Dendritic cell treated with granulocyte-macrophage colony-stimulating factor and Interleukin-4, amounts not matched to agents 40 ng/mL and 50 ng/mL, for 4 days (primary cell): ENCODE results near the gene MMUT.

ENCODE experiments used
- H3K27ac Mint-ChIP-seq: one replicate; pipeline ENCODE4 v1.8.0; 2022; ENCODE audit warnings: mild to moderate bottlenecking, mixed read lengths
- H3K27me3 Mint-ChIP-seq: one replicate; pipeline ENCODE4 v1.8.0; 2022; ENCODE audit warnings: mild to moderate bottlenecking, mixed read lengths
- H3K36me3 Mint-ChIP-seq: one replicate; pipeline ENCODE4 v1.8.0; 2022; ENCODE audit warnings: low read depth, mixed read lengths
- H3K4me1 Mint-ChIP-seq: one replicate; pipeline ENCODE4 v1.8.0; 2022; ENCODE audit warnings: low read depth, mixed read lengths
- H3K4me3 Mint-ChIP-seq: one replicate; pipeline ENCODE4 v1.8.0; 2022; ENCODE audit warnings: mild to moderate bottlenecking, moderate library complexity, mixed read lengths
- H3K9me3 Mint-ChIP-seq: one replicate; pipeline ENCODE4 v1.8.0; 2022; ENCODE audit warnings: mixed read lengths
- intact Hi-C: fragments of 100-400 bp; cut with micrococcal nuclease; formaldehyde crosslinking; loops from one replicate; pipeline ENCODE4 v1.15.0; 2022

Gene MMUT

GRCh38 chr6:49463612-49463967 is 537 bp upstream of the MMUT start:
- Mint-ChIP-seq H3K4me1 (peaks cover 48% of the 10 kb centered on the region), H3K36me3 (peaks cover 20% of the 10 kb centered on the region), H3K9me3 (no peaks in the 10 kb centered on the region), H3K4me3 (peak overlapping the region; percentile 86), H3K27ac (peak overlapping the region; percentile 95), H3K27me3 (no peaks in the 10 kb centered on the region)
- intact Hi-C loops, result no loop called here

GRCh38 chr6:49462599-49462926 is 490 bp downstream of the MMUT start:
- intact Hi-C loops, result no loop called here
- Mint-ChIP-seq H3K36me3 (peaks cover 24% of the 10 kb centered on the region), H3K4me3 (peak overlapping the region; percentile 86), H3K4me1 (peaks cover 42% of the 10 kb centered on the region), H3K9me3 (no peaks in the 10 kb centered on the region), H3K27ac (peak overlapping the region; percentile 95), H3K27me3 (no peaks in the 10 kb centered on the region)

DNA sequence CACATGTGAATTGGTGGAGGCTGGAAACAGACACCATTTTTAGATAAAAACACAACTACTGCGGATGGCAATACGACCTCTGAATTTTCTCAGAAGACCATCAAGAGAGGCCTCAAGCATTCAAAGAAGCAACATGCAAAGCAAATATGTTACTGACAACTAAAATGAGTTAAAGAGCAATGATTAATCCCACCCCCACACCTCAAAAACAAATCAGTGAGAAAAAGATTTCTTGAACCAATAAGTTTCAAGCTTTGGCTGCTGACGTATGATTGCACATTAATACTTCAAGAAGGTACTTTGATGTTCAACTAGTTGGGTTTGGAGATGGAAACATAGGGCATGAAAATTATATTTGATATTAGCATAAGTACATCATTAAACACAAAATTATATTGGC is 982 bp downstream of the MMUT start:
- Mint-ChIP-seq H3K4me1 (peaks cover 41% of the 10 kb centered on the region), H3K9me3 (no peaks in the 10 kb centered on the region), H3K27ac (peak overlapping the region; percentile 95), H3K4me3 (peak overlapping the region; percentile 86), H3K36me3 (peaks cover 29% of the 10 kb centered on the region), H3K27me3 (no peaks in the 10 kb centered on the region)
- intact Hi-C loops, result no loop called here

DNA sequence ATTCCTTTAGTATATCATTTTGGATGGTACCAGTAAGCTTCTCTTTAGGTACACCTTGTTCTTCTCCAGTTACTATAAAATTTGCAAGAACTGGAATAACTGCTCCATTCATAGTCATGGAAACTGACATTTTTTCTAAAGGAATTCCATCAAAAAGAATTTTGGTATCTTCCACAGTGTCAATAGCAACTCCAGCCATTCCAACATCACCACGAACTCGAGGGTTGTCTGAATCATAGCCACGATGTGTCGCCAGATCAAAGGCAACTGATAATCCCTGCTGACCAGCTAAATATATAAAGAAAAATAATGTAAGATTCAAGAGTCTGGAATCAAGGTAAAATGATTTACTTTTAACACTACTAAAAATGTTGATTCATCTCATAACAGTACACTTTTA is 5.3 kb downstream of the MMUT start:
- Mint-ChIP-seq H3K36me3 (peaks cover 36% of the 10 kb centered on the region), H3K9me3 (no peaks in the 10 kb centered on the region), H3K4me3 (no peak overlapping the region), H3K27ac (no peak overlapping the region), H3K27me3 (no peaks in the 10 kb centered on the region), H3K4me1 (peaks cover 23% of the 10 kb centered on the region)
- intact Hi-C loops, result no loop called here

DNA sequence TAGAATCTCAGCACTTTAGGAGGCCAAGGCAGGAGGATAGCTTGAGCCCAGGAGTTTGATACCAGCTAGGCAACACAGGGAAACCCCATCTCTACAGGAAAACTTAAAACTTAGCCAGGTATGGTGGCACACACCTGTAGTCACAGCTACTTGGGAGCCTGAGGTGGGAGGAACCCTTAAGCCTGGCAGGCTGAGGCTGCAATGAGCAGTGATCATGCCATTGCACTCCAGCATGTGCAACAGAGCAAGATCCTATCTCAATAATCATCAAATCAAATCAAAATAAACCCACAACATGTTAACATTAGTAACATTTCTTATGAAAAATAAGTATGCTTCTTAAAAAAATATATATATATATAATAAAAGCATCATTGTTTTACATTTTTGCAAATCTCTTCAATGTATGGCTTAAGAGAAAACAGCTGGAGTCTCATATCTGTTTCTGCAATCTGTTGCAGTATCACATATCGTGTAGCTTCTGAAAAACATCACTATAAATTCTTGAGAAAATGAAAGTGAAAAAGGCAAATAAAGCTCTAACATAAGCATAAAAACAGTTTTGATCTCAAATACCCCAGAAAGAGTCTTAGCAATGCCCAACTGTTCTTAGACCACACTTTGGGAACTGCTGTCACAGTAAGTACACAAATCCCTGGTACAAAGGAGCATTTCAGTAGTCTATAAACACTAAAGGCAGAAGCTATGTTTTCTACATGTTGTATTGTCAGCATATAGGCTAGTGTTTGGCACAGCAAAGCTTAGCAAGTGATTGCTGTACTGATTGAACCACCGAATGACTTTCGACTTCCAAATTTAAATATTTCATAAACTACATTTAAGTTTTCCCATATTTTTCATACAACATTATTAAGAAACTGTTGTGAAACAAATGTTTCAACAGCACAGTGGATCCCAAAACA is 8.0 kb downstream of the MMUT start:
- H3K36me3 Mint-ChIP-seq, result peaks cover 51% of the 10 kb centered on the region
- intact Hi-C loops, result no loop called here
- no peaks in the 10 kb centered on the region for H3K27me3 Mint-ChIP-seq
- H3K9me3 Mint-ChIP-seq, result no peaks in the 10 kb centered on the region
- H3K27ac Mint-ChIP-seq, result no peak overlapping the region
- peaks cover 10% of the 10 kb centered on the region for H3K4me1 Mint-ChIP-seq
- no peak overlapping the region for H3K4me3 Mint-ChIP-seq

DNA sequence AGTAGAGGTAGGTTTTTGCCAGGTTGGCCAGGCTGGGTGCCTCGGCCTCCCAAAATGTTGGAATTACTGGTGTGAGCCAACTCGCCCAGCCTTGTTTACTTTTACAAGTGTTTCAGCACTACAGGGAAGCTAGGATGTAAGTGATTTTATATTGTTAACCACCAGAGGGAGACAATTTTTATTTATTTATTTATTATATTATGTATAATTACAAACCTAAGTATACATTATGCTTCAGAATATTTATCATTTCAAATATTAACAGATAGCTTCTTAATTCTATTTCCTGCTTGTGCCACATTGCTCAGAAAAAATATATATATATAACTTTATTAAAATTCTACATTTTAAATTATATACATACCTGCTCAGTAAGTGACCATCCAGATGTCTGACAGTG is 9.8 kb downstream of the MMUT start:
- H3K27me3 Mint-ChIP-seq, result no peaks in the 10 kb centered on the region
- H3K4me3 Mint-ChIP-seq, result no peak overlapping the region
- no peaks in the 10 kb centered on the region for H3K4me1 Mint-ChIP-seq
- H3K36me3 Mint-ChIP-seq, result peaks cover 58% of the 10 kb centered on the region
- H3K27ac Mint-ChIP-seq, result no peak overlapping the region
- no peaks in the 10 kb centered on the region for H3K9me3 Mint-ChIP-seq
- intact Hi-C loops, result no loop called here

- H3K36me3 Mint-ChIP-seq, result peaks cover 31% of the 10 kb centered on the region
- no peak overlapping the region for H3K27ac Mint-ChIP-seq
- no peaks in the 10 kb centered on the region for H3K27me3 Mint-ChIP-seq
- no peaks in the 10 kb centered on the region for H3K9me3 Mint-ChIP-seq
- no peaks in the 10 kb centered on the region for H3K4me1 Mint-ChIP-seq
- intact Hi-C loops, result no loop called here
- H3K4me3 Mint-ChIP-seq, result no peak overlapping the region
Measured at GRCh38 chr6:49430866-49431265, 32.2 kb downstream of the MMUT start.

- Mint-ChIP-seq H3K4me1 (no peaks in the 10 kb centered on the region), H3K27me3 (no peaks in the 10 kb centered on the region), H3K36me3 (peaks cover 24% of the 10 kb centered on the region), H3K9me3 (no peaks in the 10 kb centered on the region), H3K27ac (no peak overlapping the region), H3K4me3 (no peak overlapping the region)
- intact Hi-C loops, result no loop called here
Measured at GRCh38 chr6:49430187-49430586, 32.9 kb downstream of the MMUT start.

DNA sequence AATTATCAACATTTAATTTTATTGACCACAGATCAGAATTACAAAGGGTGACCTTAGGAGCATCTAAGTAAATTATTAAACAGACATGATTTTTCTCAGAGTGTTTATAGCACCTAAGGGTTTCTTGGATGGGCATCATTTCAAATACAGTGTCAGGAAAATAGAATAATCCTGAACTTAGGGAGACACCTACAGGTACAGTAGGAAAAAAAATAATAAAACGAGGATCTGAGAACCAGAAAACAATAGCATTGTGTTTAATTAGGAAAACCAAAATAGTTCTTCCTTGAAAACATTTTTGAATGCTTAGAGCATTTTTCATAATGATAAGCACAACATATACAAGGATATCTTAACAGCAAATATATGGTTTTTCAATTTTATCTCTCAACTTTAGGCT is 39.2 kb downstream of the MMUT start:
- Mint-ChIP-seq H3K4me1 (no peaks in the 10 kb centered on the region), H3K36me3 (no peaks in the 10 kb centered on the region), H3K4me3 (no peak overlapping the region), H3K27ac (no peak overlapping the region), H3K27me3 (no peaks in the 10 kb centered on the region), H3K9me3 (no peaks in the 10 kb centered on the region)
- intact Hi-C loops, result no loop called here

GRCh38 chr6:49416195-49416594 is 46.9 kb downstream of the MMUT start:
- no peak overlapping the region for H3K27ac Mint-ChIP-seq
- H3K4me3 Mint-ChIP-seq, result no peak overlapping the region
- H3K9me3 Mint-ChIP-seq, result no peaks in the 10 kb centered on the region
- intact Hi-C loops, result no loop called here
- H3K4me1 Mint-ChIP-seq, result no peaks in the 10 kb centered on the region
- H3K36me3 Mint-ChIP-seq, result no peaks in the 10 kb centered on the region
- H3K27me3 Mint-ChIP-seq, result no peaks in the 10 kb centered on the region

- H3K27me3 Mint-ChIP-seq, result no peaks in the 10 kb centered on the region
- H3K27ac Mint-ChIP-seq, result no peak overlapping the region
- no peaks in the 10 kb centered on the region for H3K4me1 Mint-ChIP-seq
- intact Hi-C loops, result no loop called here
- no peaks in the 10 kb centered on the region for H3K9me3 Mint-ChIP-seq
- H3K4me3 Mint-ChIP-seq, result no peak overlapping the region
- H3K36me3 Mint-ChIP-seq, result no peaks in the 10 kb centered on the region
Measured at GRCh38 chr6:49415358-49415757, 47.7 kb downstream of the MMUT start.

GRCh38 chr6:49410564-49410963 is 52.5 kb downstream of the MMUT start:
- Mint-ChIP-seq H3K4me1 (no peaks in the 10 kb centered on the region), H3K36me3 (no peaks in the 10 kb centered on the region), H3K9me3 (no peaks in the 10 kb centered on the region), H3K27me3 (no peaks in the 10 kb centered on the region), H3K4me3 (no peak overlapping the region), H3K27ac (no peak overlapping the region)
- intact Hi-C loops, result loop anchor here (1.0 kb wide), 1 partner anchor 1622 kb away; no protein-coding TSS in a partner anchor

GRCh38 chr6:49409951-49410542 is 53.0 kb downstream of the MMUT start:
- Mint-ChIP-seq H3K9me3 (no peaks in the 10 kb centered on the region), H3K27ac (no peak overlapping the region), H3K4me1 (no peaks in the 10 kb centered on the region), H3K36me3 (no peaks in the 10 kb centered on the region), H3K27me3 (no peaks in the 10 kb centered on the region), H3K4me3 (no peak overlapping the region)
- intact Hi-C loops, result loop anchor here (1.0 to 5.0 kb wide), 2 partner anchors 1622 to 1778 kb away; no protein-coding TSS in a partner anchor

- Mint-ChIP-seq H3K9me3 (no peaks in the 10 kb centered on the region), H3K27me3 (no peaks in the 10 kb centered on the region), H3K4me1 (no peaks in the 10 kb centered on the region), H3K36me3 (no peaks in the 10 kb centered on the region), H3K27ac (no peak overlapping the region), H3K4me3 (no peak overlapping the region)
- intact Hi-C loops, result loop anchor here (5.0 kb wide), 1 partner anchor 1774 kb away; no protein-coding TSS in a partner anchor
Measured at GRCh38 chr6:49406250-49406970, 56.6 kb downstream of the MMUT start.
